ENCODE data around the gene LHX1. TPM values are rescaled to one million over a fixed set of nuclear protein-coding genes. Genes with fewer than 3 reads are reported as not detected.

Gene LHX1
- total RNA-seq, 1 donor from 2014 or later: not detected

GRCh38 chr17:36941265-36942010, 4.2 kb downstream of the LHX1 start:
- TF ChIP-seq CTCF (IDR thresholded peaks at IDR 0.05): no peak
- Histone ChIP-seq H3K36me3 (no peaks in the 10 kb centered on the region), H3K4me3 (no peak overlapping the region), H3K9me3 (no peaks in the 10 kb centered on the region), H3K4me1 (peaks cover 38% of the 10 kb centered on the region), H3K27ac (no peak overlapping the region), H3K27me3 (peaks cover 100% of the 10 kb centered on the region)
- intact Hi-C loops (cut with DNase I): no loop called here
- ATAC-seq (no peak), DNase-seq (no peak)

- no peak overlapping the region for H3K4me3 ChIP-seq
- H3K9me3 ChIP-seq: no peaks in the 10 kb centered on the region
- no peaks in the 10 kb centered on the region for H3K36me3 ChIP-seq
- peak; percentile 21 for ATAC-seq
- intact Hi-C loops (cut with DNase I): no loop called here
- H3K27me3 ChIP-seq: peaks cover 100% of the 10 kb centered on the region
- DNase-seq: no peak
- H3K4me1 ChIP-seq: peaks cover 31% of the 10 kb centered on the region
- no peak for TF ChIP-seq CTCF (IDR thresholded peaks at IDR 0.05)
- no peak overlapping the region for H3K27ac ChIP-seq
Observed at GRCh38 chr17:36942019-36942599, 4.8 kb downstream of the LHX1 start.

GRCh38 chr17:36942631-36943125, 5.4 kb downstream of the LHX1 start:
- no peak for DNase-seq
- intact Hi-C loops (cut with DNase I): no loop called here

GRCh38 chr17:36943250-36944191, 6.2 kb downstream of the LHX1 start:
- intact Hi-C loops (cut with DNase I): no loop called here
- H3K27me3 ChIP-seq: peaks cover 93% of the 10 kb centered on the region
- DNase-seq: no peak

More at GRCh38 chr17:36942631-36943125, 5.4 kb downstream of the LHX1 start:
- no peaks in the 10 kb centered on the region for H3K9me3 ChIP-seq
- peaks cover 100% of the 10 kb centered on the region for H3K27me3 ChIP-seq
- no peaks in the 10 kb centered on the region for H3K36me3 ChIP-seq
- H3K4me1 ChIP-seq: peaks cover 26% of the 10 kb centered on the region
- no peak for TF ChIP-seq CTCF (IDR thresholded peaks at IDR 0.05)
- no peak overlapping the region for H3K4me3 ChIP-seq
- H3K27ac ChIP-seq: no peak overlapping the region
- ATAC-seq: peak; percentile 8

More at GRCh38 chr17:36943250-36944191, 6.2 kb downstream of the LHX1 start:
- Histone ChIP-seq H3K27ac (no peak overlapping the region), H3K9me3 (no peaks in the 10 kb centered on the region), H3K4me3 (no peak overlapping the region), H3K36me3 (no peaks in the 10 kb centered on the region), H3K4me1 (peaks cover 23% of the 10 kb centered on the region)
- ATAC-seq: no peak
- TF ChIP-seq CTCF (IDR thresholded peaks at IDR 0.05): no peak

Measured in upper lobe of right lung (tissue), 1 donor.